HG03442 (cell line): Measurements from ENCODE around the gene KLHL18.
"Not testable (repeated sequence)": the region's sequence is repeated elsewhere in the genome, so short reads cannot be mapped to it uniquely, and the experiment has no call there.

Experiments
- ATAC-seq: cut with Tn5 transposase; IDR thresholded peaks from one replicate; pipeline ENCODE4 v1.9.1; 2021; ENCODE audit warnings: mild to moderate bottlenecking, moderate library complexity; ENCODE audit not compliant: unreplicated experiment

KLHL18 gene

DNA sequence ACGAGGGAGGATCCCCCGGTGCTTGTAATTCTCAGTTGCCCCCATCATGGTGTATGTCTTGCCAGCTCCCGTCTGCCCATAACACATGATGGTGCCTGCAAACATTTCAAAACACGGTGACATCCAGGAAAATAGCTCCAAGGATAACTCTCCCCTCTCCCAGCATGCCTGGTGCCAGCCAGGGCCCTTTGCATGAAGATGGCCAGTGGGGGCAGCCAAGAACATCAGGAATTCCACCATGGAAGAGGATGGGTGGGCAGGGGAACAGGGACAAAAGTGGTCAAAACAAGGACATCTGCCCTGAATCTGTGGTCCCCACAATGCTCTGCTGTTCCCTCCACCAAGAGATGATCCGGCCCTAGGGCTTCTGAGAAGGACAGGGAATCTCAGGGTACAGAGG is 9.2 kb upstream of the KLHL18 start:
- ATAC-seq = no peak

GRCh38 chr3:47274652-47275051 is 8.1 kb upstream of the KLHL18 start:
- ATAC-seq = no peak

DNA sequence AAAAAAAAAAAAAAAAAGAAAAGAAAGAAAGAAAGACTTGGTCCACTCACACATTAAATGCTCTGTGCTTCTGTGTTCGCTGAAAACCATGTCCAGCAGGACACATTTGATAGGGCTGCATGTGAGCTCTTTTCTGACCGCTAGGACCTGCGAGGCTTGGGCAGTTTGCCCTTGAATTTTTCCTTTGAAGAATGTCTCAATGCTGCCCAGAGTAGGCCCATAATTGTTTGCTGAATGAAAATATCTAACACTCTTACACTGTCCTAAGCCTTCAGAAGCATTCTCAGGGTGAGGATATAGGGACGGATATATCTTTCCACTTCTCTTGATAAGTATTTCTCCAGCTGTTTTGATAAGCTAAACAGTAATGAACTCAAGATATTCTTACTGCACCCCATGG is 6.2 kb upstream of the KLHL18 start:
- no peak for ATAC-seq

- ATAC-seq = no peak
These were observed 2.2 kb upstream of the KLHL18 start for GRCh38 chr3:47280519-47280918.

- ATAC-seq = peak; percentile 3
These were observed 421 bp downstream of the KLHL18 start for GRCh38 chr3:47283193-47283537.

DNA sequence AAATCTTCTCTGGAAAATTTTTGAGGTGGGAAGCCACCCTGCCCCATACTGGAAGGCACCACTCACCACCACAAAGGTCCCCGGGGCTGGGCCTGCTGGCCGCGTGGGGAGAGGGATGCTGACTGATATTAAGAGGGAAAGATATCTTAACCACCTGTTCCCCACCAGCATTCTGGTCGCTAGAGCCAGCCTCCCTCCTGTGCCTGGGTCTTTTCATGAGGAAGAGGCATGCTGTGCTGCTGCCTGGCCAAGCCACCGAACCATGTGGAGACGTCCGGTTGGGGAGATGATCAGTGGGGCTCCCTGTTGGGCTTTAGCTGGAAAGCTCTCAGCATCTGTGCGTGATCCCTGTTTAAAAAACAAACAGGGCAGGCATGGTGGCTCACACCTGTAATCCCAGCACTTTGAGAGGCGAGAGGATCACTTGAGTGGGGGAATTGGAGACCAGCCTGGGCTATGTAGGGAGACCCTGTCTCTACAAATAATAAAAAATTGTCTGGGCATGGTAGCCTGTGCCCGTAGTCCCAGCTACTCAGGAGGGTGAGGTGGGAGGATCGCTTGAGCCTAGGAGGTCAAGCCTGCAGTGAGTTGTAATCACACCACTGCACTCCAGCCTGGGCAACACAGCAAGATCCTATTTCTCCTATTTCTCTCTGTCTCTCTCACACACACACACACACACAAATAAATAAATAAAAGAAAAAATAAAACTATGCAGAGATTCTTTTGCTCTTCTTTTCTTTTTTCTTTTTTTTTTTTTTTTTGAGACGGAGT is 1.0 kb downstream of the KLHL18 start:
- ATAC-seq = no peak

- no peak for ATAC-seq
These were observed 6.5 kb downstream of the KLHL18 start for GRCh38 chr3:47288966-47289910.

DNA sequence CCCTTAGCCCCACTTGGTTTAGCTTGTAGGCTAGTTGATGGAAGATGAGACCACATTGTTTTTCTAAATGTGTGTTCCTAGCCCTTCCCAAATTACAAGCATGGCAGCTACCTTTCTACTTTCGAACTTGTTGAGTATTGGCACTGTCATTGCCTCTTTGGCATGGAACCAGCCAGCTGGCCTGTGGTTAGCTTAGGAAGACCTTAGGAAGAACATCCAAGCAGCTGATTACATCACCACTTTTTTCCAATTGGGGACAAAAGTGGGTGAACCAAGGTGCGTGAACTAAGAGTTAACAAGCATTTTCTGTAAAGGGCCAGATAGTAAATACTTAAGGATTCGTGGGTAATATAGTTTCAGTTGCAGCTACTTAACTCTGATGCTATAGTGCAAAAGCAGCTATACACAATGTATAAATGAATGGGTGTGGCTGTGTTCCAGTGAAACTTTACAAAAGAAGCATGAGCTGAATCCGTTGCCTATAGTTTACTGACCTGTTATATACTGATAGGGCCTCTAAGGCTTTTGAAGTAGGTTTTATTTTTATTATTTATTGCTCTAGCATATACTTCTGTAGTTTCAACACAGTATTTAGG is 8.5 kb downstream of the KLHL18 start:
- ATAC-seq = no peak

- ATAC-seq = not testable (repeated sequence)
These were observed 9.1 kb downstream of the KLHL18 start for GRCh38 chr3:47291754-47292420.

GRCh38 chr3:47293822-47294221 is 11.1 kb downstream of the KLHL18 start:
- ATAC-seq = no peak

- ATAC-seq = no peak
These were observed 11.6 kb downstream of the KLHL18 start for GRCh38 chr3:47294392-47294791.

DNA sequence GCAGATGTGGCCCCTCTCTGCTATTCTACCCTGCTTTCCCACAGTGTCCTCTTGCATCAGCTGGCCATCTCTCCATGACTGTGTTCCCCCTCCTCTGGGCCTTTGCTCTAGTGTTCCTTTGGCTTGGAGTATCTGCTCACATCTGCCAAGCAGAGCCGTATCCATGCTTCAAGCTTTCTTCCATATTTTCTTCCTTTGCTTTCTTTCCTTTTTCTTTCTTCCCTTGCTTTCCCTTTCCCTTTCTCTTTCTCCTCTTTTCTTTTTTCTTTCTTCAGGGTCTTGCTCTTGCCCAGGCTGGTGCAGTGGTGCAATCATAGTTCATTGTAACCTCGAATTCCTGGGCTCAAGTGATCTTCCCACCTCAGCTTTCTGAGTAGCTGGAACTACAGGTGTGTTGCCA is 12.6 kb downstream of the KLHL18 start:
- ATAC-seq = no peak

- ATAC-seq = no peak
These were observed 13.2 kb downstream of the KLHL18 start for GRCh38 chr3:47295976-47296375.

DNA sequence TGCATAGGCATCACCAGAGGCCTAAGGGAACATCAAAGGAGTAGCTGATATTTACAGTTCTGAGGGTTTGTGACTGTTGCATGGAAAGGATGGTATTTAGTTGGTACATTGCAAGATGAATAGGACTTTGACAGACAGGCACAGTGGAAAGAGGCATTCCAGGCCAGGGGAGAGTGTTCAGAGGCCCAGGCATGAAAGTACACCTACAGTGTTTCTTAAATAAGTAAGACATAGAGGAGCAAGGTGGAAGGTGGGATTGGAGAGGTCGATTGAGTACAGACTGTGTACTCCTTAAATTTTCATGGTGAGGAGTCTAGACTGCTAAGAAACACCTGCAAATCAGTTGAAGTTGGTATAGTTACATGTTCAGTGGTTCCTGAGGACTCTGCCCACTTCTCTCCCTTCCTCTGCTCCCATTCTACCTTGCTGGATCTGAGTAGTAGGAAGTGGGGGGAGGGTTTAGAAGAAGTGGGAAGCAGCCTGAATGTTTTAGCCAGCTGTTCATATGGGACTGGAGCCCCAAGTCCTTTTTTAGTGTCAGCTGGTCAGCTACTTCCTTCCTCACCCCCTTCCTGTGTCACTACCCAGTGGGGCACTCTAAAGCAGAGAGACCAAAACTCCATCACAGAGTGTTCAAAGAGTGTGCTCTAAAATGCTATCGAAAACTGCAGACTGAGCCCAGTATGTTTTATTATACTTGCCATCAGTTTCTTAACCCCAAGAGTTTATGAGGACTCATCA is 14.0 kb downstream of the KLHL18 start:
- ATAC-seq = no peak

GRCh38 chr3:47298439-47298838 is 15.7 kb downstream of the KLHL18 start:
- no peak for ATAC-seq

- no peak for ATAC-seq
These were observed 16.9 kb downstream of the KLHL18 start for GRCh38 chr3:47299381-47300318.

- no peak for ATAC-seq
These were observed 18.7 kb downstream of the KLHL18 start for GRCh38 chr3:47301456-47301855.

- ATAC-seq = no peak
These were observed 23.3 kb downstream of the KLHL18 start for GRCh38 chr3:47306022-47306421.

DNA sequence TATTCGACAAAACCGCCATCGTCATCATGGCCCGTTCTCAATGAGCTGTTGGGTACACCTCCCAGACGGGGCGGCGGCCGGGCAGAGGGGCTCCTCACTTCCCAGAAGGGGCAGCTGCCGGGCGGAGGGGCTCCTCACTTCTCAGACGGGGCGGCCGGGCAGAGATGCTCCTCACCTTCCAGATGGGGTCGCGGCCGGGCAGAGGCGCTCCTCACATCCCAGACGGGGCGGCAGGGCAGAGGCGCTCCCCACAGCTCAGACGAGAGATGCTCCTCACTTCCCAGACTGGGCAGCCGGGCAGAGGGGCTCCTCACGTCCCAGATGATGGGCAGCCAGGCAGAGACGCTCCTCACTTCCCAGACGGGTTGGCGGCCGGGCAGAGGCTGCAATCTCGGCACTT is 26.5 kb downstream of the KLHL18 start:
- not testable (repeated sequence) for ATAC-seq
